Stimulated activated naive CD4-positive, alpha-beta T cell (primary cell): ENCODE results near the gene ABCC12.
"Not testable (repeated sequence)": the region's sequence is repeated elsewhere in the genome, so short reads cannot be mapped to it uniquely, and the experiment has no call there.

Experiments used
- DNase-seq, 6 experiments: peaks; one replicate each; lab custom pipeline; 2025; lab: John Stamatoyannopoulos, UW

ABCC12 gene

DNA sequence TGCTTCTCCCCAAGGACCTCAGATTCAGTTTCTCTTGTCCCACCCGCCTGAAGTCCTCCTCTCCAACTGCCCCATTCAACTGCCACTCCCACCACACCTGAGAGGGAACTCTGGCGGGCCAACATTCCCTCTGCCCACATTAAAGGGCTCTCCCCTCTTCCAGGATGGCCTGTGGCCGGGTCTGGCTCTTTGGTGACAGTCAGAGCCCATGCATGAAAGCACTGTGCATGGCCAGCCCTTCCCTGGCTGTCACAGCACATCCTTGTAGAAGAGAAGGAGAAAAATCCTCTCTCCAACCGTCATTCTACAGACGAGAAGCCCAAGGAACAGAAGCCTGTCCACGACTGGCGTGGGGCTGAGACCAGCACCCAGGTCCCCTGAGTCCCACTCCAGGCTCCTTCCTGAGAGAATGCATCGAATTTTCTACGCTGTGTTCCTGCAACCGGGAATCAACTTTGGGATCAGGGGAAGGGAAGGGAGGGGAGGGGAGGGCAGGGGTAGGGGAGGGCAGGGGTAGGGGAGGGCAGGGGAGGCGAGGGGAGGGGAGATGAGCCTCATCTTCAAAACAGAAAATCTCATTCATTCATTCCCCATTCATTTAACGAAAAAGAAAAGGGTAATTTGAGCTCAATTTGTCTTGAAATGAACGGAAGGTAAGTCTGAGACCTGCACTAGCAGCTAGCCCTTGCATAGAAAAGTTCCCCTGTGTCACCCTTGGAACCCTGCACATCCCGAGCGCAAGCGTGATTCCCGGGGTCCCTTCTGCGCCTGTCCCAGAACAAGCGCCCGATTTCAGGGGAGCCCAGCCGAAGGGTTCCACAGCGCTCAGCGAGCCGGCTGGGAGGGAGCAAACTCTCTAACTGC, at the start of gene ABCC12:
Gene ABCC12 (minus strand): TSS at position 68 of the 864 bp plus-strand sequence. CDS start 9,569 bp downstream, outside the sequence.
- no peak for DNase-seq

- no peak for DNase-seq
These were observed 49.0 kb upstream of the ABCC12 start for GRCh38 chr16:48204825-48205151.

- DNase-seq: no peak
These were observed 48.4 kb upstream of the ABCC12 start for GRCh38 chr16:48203974-48204824.

GRCh38 chr16:48201515-48202201, 45.9 kb upstream of the ABCC12 start:
- DNase-seq: no peak

- DNase-seq: no peak
These were observed 41.5 kb upstream of the ABCC12 start for GRCh38 chr16:48197294-48197693.

- DNase-seq: no peak
These were observed 39.2 kb upstream of the ABCC12 start for GRCh38 chr16:48194828-48195556.

DNA sequence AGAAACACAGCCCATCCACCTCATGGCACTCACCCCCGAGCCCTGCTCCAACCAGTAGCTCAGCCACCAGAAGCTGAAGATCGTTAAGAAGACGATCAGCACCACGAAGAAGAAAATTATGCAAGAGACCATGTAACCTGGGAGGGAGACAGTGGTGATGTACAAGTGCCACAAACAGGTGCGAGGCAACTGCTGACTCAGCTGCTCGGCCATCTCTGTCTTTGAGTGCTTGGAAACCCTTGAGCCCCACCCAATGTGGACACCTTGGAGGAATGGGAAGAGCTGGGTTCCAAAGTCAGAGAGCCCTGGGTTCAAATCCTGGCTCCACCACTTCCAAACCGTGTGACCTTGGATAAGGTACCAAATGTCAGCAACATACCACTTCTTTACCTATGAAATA, 38.1 kb upstream of the ABCC12 start:
- DNase-seq: no peak

DNA sequence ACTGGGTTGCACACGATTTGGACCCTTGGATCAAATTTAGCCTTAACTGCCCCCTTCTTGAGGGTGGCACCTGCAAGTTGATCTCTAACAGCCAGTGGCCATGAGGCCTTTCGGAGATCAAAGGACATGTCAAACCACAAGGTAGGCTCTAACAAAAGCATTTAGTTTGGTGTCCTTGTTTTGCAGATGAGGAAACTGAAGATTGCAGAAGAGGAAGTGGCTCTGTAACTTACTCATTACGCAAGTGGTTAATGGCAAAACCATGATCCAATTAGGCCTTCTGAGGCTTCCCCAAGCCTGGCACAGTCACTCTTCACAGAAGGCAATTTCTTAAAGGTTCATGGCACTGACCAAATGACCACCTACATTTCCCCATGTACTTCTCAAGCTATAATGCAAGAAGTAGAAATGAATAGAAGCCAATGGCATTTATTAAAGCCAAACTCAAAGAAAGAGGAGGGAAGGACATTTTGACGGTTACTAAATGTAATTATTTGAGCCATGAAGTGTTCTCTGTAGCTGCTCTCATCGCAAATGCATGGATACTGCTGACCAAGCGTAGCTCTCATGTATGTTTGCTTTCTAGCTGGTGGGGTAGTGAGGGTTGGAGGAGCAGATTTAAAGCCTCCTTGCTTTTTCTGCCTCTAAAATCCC, 32.8 kb upstream of the ABCC12 start:
- DNase-seq: no peak

DNA sequence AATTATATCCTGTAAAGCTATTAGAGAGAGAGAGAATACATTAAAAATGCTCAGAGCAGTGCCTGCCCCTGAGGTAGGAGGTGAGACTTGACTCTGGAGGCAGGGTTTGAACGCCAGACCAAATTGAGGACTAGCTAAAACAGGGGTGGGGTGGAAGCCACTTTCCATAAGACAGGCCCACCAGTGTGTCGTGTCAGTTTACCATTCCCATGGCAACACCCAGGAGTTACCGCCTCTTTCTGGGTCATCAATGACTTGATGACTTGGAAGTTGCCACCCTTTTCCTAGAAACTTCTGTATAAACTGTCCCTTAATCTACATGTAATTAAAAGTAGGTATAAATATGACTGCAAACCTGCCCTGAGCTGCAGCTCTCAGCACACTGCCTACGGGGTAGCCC, 32.0 kb upstream of the ABCC12 start:
- no peak for DNase-seq

DNA sequence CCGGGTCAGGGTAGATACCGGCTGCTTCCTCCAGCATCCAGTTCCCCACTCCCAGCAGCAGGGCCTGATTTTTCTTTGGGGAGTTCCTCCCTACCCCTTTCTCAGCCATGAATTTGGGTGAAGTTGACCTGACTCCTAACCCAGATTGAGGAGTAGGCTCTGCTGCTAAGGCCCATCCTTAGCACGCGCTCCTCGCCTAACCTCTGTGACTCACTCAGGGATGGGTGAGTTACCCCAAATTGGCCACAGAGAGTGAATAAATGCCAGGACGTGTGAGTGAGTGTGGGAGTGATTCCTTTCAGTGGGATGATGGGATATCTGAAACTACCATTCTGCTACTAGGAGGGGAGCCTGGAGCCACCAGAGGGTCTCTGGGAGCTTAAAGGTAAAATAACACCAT, 28.9 kb upstream of the ABCC12 start:
- no peak for DNase-seq

GRCh38 chr16:48182979-48183537, 27.3 kb upstream of the ABCC12 start:
- DNase-seq: no peak

GRCh38 chr16:48181746-48182520, 26.1 kb upstream of the ABCC12 start:
- not testable (repeated sequence) for DNase-seq

DNA sequence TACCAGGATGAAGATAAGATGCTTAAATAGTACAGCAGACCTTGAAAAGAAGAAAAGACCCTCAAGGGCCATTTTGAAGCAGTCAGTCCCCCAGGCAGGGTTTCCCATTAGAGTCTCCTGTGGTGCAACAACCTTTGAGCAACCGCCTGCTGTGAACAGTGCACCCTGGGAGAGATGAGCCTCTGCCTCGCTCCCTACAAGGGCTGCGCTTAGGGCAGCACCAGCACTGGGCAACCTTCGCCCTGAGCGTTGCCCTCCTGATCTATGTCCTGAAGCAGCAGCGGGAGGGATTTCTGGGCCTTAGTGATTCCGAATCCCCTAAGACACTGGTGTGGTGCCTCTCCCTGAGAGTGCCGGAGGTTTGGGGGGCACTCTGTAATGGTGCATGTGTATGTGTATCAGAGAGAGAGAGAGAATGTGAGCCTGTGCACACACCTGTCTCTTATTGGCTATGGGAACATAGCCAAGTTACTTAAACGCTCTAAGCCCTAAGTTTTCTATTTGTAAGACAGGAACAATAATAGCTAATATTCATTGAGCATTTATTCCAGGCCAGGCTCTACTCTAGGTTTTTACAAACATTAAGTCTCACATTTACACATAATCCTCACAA, 25.2 kb upstream of the ABCC12 start:
- no peak for DNase-seq

DNA sequence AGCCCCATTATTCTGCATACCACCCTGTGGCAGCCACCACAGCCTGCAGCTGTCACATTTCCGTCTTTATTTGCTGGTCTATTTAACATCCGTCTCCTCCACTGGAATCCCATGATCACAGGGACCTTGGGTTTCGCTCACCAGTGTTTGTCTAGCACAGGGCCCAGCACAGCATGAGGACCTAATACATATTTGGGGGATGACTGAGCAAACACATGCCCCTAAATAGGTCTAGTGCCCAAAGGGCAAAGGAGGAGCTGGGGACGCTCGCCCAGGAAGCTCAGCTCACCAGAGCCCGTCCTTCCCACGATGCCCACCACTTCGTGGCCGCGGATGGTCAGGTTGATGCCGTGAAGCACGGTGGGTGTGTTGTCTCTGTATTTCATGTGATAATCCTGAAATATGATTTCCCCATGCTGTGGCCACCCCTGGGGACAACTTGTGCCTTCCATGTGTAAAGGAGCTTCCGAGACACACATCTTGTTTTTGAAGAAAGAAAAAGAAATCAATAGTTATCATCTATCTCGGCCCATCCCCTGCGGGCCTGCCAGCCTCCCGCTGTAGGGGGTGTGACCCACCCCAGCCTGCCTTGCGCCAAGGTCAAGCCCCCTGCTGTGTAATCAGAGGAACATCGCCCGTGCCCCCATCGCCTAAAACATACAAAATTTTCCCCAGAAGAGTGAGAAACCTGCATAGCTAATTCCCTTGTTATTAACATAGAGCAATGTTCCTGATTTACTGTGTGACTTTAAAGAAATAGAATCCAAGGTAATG, 21.0 kb upstream of the ABCC12 start:
- no peak for DNase-seq

DNA sequence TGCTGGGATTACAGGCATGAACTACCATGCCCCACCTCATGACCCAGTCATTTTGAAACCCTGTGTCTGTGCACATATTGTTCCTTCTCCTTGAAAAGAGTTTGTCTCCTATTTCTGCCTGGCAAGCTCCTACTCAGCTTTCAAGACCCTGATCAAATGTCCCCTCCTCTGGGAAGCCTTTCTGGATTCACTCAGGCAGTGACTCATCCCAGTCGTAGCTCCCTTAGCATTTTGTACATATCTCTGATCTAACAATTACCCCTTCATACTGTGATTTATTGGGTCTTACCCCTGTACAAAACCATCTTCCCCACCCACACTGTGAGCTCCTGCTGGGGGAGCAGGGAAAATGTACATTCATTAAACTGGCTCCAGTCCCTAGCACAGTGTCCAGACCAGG, 18.1 kb upstream of the ABCC12 start:
- DNase-seq: no peak

- DNase-seq: no peak
These were observed 16.9 kb upstream of the ABCC12 start for GRCh38 chr16:48172682-48173081.

- no peak for DNase-seq
These were observed 14.1 kb upstream of the ABCC12 start for GRCh38 chr16:48169896-48170295.

GRCh38 chr16:48168075-48168474, 12.3 kb upstream of the ABCC12 start:
- DNase-seq: no peak

GRCh38 chr16:48166617-48167016, 10.8 kb upstream of the ABCC12 start:
- not testable (repeated sequence) for DNase-seq
